Hematopoietic multipotent progenitor cell treated with erythropoietin and hydrocortisone succinate and interleukin-3 and kit ligand, for 17 days (in vitro differentiated cells): Measurements from ENCODE around the gene HS3ST5.
"Not testable (repeated sequence)": the region's sequence is repeated elsewhere in the genome, so short reads cannot be mapped to it uniquely, and the experiment has no call there.

Experiments used
- DNase-seq: peaks from one replicate; pipeline ENCODE4 v3.0.0-alpha.2; 2015; ENCODE audit warnings: low spot score

Gene HS3ST5

DNA sequence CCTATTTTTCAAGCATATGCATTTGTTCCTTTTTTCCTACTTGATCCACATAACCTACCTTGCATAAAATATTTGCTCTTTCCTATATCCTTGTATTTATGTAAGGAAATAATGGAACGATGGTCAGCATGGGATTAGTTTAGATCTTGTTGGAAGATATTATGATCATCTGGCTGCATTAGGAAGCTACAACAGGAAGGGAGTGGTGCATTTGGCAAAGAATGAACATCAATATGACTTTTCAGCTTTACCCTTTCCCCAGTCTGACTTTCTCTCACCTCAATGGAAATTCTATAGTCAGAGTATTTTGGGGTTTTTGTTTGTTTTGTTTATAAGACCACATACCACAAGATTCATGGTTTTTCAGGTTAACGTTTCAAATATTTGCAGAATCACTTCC is 66.0 kb downstream of the HS3ST5 start:
- no peak for DNase-seq

DNA sequence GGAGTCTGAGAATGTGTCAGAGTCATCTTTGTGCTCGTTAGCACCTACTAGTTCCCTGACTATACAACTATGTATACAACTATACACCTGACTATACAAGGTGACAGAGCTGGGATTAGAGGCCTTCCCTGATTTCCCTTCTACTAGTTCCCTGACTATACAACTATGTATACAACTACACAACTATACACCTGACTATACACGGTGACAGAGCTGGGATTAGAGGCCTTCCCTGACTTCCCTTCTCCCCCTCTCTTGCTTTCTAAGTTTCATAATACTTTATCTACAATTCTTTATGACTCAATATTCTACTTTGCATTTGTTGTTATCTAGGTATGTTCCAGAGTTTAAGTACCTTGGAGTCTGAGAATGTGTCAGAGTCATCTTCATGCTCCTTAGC is 68.0 kb downstream of the HS3ST5 start:
- no peak for DNase-seq

DNA sequence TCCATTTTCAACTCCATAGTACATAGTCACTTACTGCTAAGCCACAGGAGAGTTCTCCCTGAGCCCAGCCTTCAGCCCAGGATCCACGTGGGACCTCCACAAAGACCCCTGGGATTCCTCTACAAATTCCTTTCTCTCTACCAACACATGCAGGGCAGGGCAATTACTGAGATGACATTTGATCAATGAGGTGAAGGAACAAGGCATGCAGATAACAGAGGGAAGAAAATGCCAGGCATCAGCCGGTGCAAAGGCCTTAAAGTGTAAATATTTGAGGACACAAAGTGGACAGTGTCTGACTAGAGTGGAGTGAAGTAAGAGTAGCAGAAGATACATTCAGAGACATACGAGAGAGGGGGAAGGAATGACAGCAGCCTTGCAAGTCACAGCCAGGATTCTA is 70.2 kb downstream of the HS3ST5 start:
- DNase-seq = no peak

DNA sequence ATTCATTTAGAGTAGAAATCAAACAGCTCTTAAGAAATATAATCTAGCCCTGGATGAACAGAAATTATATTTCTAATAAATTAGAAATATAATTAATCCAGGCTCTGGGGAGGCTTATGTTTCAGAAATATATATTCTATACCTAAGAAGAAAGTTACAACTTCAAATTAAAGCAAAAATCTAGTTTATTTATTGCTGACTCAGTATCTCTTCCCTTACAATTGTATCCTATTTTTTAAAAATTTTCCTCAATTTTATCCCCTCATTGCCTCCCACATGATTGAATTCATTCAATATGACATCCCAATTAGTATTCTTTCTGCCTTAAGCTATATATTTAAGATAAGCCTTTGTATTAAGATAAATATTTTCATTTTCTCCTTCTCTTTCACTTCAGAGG is 71.4 kb downstream of the HS3ST5 start:
- no peak for DNase-seq

DNA sequence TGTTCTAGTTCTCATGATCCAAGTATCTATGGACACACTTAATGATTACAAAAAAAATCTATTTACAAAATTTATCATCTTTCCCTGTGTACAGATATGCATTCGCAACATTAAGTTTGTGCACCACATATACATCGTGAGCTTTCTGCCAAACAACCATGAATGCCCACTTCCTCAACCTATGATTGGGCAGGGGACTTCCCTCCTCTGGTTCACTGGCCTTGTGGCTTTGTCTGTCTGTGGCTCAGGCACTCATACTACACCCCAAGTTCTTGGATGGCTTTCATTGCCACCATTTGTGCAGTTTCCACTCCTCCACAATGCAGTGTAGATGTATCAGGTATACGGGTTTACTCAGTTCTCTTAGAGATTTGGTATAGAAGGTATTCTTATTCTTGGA is 74.9 kb downstream of the HS3ST5 start:
- DNase-seq = no peak

DNA sequence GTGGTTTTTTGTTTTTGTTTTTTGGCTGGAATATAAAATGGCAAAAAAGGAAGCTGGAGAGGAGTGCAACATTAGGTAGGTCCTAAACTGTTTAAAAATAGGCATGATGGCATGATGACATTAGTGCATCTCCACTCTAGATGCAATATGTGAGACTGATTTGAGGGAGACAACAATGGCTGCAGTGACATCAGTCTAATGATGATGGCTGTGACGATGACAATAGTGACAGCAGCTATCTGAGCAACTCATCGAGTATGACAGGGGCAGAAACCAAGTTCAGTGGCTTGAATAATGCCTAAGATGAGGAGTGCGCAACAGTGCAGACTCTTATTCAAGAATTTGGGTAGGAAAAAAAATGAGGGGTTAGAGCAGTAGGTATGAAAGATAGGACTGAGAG is 82.0 kb downstream of the HS3ST5 start:
- no peak for DNase-seq

DNA sequence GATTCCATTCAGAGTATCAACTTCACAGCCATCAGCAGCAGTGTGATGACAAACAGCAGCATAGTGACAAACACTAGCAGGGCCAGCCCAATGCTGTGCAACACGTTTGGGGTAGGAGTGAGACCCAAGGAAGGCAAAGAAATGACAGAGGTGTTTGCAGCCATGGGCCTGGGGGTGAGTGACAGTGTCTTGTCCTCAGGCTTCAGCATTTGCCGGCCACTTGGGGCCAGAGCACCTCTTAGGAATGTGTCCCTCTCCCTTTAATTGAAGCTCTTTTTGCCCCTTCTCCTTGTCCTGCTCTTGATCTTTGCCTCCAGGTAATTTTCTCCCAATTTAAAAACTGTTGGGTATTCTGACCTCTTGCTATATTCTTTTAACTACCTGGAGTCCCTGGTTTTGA is 84.4 kb downstream of the HS3ST5 start:
- no peak for DNase-seq

DNA sequence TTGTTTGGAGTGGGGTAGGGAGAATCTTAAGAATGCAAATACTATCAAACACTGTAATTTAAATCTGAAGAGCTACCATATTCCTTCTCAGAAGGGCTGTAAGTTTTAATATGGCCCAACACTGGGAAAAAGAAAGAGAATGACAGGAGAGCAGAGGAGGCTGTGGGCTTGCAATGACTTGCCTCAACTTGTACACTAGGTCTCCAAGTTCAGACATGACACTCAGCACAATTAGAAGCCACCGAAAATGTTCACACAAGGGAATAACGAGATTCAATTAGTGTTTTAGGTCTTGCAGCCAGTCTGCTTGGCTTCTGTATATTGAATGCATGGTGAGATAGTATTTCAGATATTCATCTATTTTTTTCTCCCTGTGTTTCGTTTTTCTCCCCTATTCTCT is 89.4 kb downstream of the HS3ST5 start:
- no peak for DNase-seq

DNA sequence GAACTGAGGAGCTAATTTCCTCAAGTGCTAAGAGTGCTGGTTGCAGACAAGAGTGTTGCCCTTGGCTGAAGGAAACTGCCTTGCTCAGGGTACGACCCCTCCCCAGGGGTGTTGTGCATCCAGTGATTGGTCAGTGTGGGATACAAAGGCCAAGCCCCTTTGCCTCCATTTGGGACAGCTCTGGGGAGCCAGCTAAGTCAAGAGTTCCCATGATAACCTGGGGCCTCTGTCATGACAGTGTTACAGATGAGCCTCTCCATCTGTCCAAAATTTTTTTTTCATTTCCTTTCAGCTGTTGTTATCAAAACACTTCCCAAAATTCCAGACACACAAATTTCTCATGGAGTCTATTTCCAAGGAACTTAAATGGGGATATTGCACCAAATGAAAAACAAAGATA is 93.3 kb downstream of the HS3ST5 start:
- no peak for DNase-seq

DNA sequence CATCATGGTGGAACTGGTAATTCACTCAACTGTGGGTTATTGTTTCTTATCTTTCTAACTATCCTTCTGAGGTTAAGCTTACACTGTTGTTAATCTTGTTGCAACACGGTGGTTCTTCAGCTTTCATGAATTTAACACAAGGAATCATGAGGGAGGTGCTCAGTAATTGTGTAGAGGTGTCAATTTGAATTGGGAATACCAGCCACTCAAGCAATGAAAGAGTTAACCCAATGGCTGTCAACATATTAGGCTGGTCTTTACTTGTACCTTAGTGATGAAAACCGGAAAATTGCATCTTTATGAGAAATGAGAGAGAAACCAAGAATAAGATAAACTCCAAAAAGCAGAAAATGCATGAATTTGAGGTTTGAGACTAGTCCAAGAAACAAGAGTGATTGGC is 95.7 kb downstream of the HS3ST5 start:
- DNase-seq = no peak

DNA sequence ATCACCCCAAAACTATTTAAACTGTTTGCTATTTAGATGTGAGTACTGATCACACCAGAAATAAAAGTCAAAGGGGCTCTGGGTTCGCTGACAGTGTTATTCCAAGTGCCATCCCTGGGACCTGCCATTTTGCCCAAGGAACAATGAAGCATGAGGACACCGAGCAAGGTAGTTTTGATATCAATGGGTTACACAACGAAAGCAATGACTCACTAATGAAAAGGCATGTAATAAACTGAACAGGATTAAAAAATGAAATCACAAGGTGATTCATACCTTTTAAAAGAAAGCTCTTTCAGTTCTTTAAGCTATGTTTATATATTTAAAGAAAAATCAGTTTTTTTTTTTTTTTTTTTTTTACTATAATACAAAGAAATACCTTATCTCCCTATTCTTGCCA is 102.0 kb downstream of the HS3ST5 start:
- no peak for DNase-seq

DNA sequence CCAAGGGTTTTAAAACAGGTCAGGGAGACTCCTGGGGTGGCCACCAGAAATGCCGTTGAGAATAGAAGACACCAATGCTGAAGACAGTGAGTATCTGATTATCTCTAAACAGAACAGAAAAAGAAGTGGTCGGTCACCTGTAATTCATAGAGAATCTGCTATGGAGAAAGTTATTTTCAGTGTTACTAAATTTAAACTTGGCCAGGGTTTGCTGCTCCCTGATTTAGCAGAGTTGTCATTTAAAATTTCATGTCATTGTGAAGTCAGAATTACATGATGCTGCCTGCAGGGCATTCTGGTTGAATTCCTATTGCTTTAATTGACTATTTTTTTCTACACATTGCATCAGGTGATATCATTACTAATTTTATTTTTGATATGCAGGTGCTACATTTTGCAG is 114.1 kb downstream of the HS3ST5 start:
- no peak for DNase-seq

DNA sequence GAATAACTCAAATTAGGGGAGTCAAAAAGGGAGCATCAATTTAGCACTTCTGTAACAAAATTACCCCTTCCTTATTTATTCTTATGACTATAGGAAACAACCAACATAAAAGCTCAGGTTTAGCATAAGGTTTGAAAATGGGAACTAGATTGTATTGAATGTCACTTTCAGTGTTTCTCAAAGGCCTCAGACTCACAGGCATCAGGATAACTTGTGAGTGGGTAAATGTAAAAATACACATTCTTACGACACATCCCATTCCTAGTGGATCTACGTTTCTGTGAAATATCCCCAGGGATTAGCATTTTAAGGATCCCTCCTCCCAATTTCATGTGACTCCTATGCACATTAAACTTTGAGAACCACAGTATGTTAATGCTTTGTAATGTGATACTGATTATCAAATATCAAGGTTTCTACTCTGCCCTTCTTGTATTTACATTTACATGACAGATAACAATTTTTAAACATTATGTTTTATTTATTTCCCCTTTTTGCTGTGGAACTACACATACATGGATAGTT is 114.8 kb downstream of the HS3ST5 start:
- DNase-seq = no peak

DNA sequence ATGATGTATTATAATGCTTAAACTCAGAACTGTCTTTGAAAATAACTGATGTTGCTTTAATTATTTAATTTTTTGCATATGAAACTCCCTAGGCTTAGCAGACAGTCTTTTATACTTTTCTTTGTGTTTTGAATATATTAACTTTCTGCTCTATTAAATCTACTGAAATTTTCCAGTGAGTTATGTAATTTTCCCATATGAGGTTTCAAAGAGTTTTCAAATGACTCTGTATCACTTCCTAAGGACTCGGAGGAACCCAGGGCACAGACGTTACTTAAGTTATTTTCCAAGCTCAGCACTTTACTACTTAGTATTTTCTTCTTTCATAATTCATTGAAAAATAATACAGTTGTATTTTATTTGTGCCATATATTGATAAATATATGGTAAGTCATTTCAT is 122.6 kb downstream of the HS3ST5 start:
- DNase-seq = no peak

DNA sequence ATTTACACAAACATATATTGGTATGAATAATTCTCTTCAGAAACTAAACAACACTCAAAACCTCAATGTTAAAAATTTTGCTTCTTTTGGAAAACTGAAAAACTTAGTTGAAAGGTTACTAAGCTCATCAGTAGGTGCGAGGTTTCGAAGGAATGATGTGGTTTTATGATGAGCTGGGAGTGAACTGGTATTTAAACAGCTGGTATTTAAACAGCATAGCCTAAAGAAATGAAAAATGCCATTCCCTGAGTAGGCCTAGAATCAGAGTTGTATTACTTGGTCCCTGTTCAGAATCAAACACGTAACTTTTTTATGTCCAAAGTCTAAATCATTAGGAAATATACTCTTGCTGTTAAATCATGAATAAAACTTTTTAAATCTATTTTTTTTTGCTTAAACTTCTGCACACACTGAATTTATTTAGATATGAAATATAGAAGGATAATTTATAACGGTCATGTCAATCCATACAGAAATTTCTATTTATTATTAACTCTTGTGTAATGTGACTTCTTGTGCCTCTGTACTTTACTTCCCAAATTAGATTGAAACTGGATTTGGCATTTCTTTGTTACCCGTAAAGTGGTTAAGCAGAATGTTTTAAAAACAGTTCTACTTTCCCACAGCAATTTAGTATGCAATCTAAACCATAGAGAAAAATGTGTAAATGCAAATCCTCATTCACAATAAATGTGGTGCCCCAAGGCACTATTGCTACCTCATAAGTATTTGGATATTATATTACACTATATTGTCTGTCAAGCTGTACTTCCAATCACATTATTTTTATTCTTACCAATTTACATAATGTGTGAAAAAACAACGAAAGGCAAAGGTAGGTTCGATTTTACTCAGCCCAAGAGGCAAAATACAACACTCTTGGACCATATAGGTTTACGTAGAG is 124.1 kb downstream of the HS3ST5 start:
- no peak for DNase-seq

DNA sequence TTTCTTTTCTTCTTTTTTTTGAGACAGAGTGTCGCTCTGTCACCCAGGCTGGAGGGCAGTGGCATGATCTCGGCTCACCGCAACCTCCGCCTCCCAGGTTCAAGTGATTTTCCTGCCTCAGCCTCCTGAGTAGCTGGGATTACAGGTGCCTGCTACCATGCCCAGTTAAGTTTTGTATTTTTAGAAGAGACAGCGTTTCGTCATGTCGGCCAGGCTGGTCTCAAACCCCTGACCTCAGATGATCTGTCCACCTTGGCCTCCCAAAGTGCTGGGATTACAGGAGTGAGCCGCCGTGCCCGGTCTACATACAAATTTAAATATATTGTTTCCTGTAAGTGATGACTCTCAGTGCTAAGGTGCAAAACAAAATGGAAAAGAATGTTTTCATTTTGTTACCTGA is 124.8 kb downstream of the HS3ST5 start:
- DNase-seq = not testable (repeated sequence)

DNA sequence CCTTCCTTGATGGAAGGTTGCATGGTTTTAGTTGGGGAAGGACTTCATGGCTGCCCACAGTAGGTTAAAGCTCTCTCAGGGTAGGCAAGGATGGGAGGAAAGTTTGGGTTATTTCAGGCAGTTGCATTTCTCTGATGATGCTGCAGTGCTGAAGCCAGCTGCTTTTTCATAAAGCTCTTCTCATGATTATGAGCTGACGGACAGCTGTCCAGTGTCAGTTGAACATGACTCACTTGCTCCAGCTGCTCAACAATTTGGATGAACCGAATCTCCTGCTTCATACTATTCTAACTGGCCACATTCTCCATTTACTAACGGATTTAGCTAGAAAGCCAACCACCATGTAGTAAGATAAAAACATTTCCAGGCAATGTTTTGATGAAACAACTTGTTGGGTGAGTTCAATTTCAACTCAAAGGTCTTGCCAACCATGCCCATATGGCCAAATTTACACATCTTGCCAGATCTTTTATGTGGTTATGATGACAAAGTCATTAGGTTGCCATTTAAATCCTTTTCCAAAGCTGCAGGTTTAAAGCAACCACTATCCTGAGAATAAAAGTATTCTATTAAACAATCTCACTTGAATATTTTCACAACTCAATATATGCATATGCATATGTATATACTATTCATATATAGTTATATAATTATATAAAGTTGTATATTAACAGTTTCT is 125.9 kb downstream of the HS3ST5 start:
- no peak for DNase-seq

DNA sequence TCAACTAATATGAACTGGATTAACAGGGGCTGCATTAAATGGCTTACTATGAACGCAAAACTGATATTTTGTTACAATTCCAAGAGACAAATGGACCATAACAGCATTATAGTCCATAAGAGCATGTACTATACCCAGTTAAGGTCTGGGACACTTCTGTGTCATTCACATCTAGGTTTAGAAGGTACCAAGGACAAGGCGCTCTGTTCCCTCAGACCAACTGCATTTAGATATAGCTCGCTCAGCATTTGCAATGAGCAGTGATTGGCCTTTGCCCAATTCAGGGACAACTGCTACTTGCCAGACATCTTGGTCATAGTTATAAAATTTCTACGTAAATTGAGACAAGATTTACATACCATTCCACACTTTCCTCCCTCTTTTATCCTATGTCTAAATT is 132.4 kb downstream of the HS3ST5 start:
- no peak for DNase-seq

DNA sequence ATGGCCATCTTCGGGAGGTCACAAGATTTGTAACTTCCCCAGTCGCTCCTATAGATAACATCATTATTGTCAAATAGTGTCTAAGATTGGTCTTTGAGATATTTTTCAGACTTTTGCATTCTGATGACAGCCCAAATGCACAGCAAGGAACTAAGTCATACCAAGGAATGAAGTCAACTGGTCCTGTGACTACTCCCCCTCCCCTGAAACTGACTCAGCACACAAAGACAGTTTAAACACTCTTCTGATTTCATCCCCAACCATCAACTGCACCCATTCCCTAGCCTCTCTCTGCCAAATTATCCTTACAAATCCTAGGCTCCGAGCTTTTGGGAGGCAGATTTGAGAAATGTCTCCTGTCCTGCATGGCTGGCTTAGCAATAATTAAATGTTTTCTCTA is 139.4 kb downstream of the HS3ST5 start:
- DNase-seq = no peak

DNA sequence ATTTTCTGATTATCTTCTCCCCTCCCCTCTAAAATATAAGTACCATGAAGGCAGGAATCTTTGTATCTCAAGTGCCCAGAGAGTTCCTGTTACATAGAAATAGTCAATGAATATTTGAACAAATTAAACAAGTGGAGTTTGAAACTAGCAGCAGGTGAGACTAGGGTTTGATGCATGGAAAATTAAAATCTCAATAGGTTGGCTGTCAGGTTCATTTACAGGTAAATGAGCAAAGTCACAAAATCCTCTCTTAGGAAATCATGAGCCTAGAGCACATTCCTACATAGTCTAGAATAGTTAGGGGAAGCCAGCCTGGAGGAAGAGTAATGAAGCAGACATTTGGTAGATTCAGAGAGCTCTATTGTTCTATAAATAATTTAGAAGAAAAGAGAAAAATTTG is 140.4 kb downstream of the HS3ST5 start:
- no peak for DNase-seq

DNA sequence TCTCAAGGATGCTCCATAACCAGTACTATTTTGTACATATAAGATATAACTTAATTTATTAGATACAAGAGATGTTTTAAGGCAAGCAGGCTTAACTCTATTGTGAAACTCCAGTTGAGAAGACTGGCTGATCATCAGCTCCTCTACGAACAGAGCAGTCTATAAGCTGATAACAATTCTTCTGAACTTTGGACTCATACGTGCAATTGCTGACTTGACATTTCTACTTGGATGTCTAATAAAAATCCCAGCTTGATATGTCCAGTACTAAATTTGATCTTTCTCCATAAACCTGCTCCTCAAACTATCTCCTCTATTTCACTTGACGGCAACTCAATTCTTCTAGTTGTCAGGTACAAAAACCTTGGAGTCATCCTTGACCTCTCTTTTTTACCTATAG is 141.9 kb downstream of the HS3ST5 start:
- no peak for DNase-seq

DNA sequence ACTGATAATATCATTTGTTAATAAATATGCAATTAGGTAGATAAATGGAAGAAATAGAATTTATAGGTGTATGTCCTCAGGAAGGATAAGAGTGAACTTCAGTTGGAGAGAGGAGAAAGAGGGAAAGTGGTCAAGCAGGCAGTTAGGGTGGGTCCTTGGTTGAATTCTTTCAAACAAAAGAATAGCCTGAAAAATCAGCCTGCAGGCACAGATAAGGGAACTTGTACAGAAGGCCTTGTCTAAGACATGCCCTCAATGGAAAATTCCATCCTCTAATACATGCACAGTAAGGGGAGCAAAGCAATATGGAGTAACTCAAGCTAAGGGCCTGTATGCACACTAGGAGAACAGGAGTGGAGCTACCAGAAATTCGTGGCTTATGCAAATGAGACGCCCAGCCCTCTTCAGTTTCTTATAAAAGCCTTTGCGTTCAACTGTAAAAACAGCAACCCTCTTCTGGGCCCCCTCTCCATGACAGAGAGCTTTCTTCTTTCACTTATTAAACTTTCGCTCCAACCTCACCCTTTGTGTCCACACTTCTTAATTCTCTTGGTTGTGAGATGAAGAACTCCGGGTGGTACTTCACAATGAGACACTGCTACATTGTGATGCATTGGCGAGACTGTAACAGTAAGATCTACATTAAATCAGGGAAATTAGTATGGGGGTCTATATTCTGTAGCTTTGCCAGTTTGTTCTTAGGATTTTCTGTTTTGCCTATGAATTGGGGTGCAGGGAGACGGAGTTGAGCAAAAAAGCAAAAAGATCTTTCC is 147.0 kb downstream of the HS3ST5 start:
- DNase-seq = no peak

DNA sequence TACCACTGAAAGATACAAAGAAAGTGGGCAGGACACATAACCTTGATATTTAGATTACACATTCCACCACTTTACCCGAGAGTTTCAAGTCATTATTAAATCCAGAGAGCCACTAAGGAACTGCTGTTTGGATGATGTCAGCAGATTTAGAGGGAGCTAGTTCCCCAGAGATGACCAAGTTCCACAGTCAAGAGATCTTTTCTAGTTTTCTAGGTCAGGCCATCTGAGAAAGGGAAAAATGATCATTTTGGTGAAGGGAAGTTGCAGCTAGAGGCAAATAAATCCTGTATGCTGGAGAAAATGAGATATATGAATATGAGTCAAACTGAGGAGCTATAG is 147.8 kb downstream of the HS3ST5 start:
- DNase-seq = no peak
